ENCODE measurements around the gene GGT7.
"Not testable (repeated sequence)": the region's sequence is repeated elsewhere in the genome, so short reads cannot be mapped to it uniquely, and the experiment has no call there.

GGT7 gene, protein sequence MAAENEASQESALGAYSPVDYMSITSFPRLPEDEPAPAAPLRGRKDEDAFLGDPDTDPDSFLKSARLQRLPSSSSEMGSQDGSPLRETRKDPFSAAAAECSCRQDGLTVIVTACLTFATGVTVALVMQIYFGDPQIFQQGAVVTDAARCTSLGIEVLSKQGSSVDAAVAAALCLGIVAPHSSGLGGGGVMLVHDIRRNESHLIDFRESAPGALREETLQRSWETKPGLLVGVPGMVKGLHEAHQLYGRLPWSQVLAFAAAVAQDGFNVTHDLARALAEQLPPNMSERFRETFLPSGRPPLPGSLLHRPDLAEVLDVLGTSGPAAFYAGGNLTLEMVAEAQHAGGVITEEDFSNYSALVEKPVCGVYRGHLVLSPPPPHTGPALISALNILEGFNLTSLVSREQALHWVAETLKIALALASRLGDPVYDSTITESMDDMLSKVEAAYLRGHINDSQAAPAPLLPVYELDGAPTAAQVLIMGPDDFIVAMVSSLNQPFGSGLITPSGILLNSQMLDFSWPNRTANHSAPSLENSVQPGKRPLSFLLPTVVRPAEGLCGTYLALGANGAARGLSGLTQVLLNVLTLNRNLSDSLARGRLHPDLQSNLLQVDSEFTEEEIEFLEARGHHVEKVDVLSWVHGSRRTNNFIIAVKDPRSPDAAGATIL

DNA sequence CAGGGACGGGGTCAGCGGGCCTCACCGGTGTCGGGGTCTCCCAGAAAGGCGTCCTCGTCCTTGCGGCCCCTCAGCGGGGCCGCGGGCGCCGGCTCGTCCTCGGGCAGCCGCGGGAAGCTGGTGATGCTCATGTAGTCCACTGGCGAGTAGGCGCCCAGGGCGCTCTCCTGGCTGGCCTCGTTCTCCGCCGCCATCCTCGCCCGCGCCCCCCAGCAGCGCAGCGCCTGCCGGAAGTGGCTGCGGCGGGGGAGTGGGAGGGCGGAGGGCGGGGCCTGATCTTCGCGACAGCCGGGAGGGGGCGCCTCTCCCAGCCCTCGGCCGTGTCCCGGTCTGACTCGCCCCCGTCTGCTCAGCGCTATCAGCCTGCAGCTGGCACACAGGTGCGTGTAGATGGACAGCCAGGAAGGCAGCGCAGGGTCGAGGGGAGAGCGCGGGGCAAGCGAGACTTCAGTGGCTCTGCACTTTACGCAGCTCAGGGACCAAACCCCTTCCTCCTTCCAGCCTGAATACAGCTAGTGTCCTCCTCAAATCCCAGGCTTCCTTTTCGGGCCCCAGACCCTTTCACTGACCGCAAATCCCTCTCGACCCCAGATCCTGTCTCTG lies at the start of gene GGT7:
GGT7 (minus strand) TSS at position 235 of the 603 bp plus-strand sequence; CDS start at position 194, 41 bp downstream.
- peak within 1 kb of the TSS; percentile 92 for H3K4me3 Mint-ChIP-seq
- no peaks in the 10 kb centered on the region for H3K9me3 Mint-ChIP-seq
- no peaks in the 10 kb centered on the region for H3K36me3 Mint-ChIP-seq (ENCODE audit: low read depth)
- peak; percentile 84 for DNase-seq (ENCODE audit: low spot score)
- peaks cover 50% of the 10 kb centered on the region for H3K4me1 Mint-ChIP-seq (ENCODE audit: low read depth)
- peak within 1 kb of the TSS; percentile 70 for H3K27ac Mint-ChIP-seq
- H3K27me3 Mint-ChIP-seq (ENCODE audit: low read depth), result no peaks in the 10 kb centered on the region

GRCh38 chr20:34921436-34921835 lies 48.8 kb upstream of the GGT7 start:
- H3K4me1 Mint-ChIP-seq (ENCODE audit: low read depth), result peaks cover 38% of the 10 kb centered on the region
- no peaks in the 10 kb centered on the region for H3K9me3 Mint-ChIP-seq
- no peak overlapping the region for H3K27ac Mint-ChIP-seq
- no peaks in the 10 kb centered on the region for H3K27me3 Mint-ChIP-seq (ENCODE audit: low read depth)
- no peak overlapping the region for H3K4me3 Mint-ChIP-seq
- peaks cover 34% of the 10 kb centered on the region for H3K36me3 Mint-ChIP-seq (ENCODE audit: low read depth)
- peak; percentile 5 for DNase-seq (ENCODE audit: low spot score)

DNA sequence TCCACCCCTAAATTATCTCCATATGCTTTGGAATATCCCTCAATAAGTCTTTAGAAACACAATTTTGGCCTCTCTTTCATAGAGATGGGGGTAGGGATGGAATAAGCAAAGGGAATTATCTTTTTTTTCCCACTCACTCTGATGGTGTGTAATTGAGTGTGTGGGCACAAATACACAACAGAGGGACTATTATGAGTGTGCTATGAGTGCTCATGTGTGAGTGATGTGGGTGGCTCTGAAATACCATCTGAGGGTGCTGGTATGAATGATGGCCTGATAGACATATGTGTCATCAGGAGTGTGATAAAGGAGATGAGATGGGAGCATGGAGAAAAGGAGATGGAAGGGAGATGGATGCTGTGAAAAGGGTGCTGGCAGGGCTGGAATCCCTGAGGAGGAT lies 47.4 kb upstream of the GGT7 start:
- Mint-ChIP-seq H3K4me1 (ENCODE audit: low read depth) (peaks cover 40% of the 10 kb centered on the region), H3K27me3 (ENCODE audit: low read depth) (no peaks in the 10 kb centered on the region), H3K27ac (no peak overlapping the region), H3K36me3 (ENCODE audit: low read depth) (peaks cover 36% of the 10 kb centered on the region), H3K4me3 (no peak overlapping the region), H3K9me3 (no peaks in the 10 kb centered on the region)
- peak; percentile 41 for DNase-seq (ENCODE audit: low spot score)

DNA sequence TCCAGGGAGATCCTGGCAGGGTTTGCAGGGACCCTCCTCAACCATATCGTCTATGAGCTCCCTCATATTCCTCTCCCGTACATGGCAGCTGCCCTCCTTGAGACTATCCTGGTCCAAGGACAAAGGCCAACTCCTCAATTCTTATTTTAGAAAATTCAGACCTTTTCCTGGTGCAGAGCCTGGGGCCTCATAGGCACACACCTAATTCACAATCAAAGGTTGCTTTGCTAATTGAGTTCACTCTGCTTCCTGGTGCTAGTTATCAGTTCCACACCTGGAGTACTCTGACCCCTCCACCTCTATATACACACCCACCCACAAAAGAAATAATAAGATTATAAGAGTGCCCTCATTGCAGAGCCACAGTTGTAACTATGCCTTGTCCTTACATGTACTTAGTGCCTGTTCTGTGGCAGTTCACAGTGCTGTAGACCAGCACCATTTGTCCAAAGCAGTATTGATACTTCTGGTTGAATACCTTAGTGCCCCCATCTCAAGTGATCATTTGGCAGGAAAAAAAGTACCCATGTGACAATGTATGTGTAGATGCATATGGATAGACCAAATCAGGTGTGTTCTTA lies 44.2 kb upstream of the GGT7 start:
- no peak overlapping the region for H3K4me3 Mint-ChIP-seq
- no peaks in the 10 kb centered on the region for H3K9me3 Mint-ChIP-seq
- H3K4me1 Mint-ChIP-seq (ENCODE audit: low read depth), result peaks cover 40% of the 10 kb centered on the region
- H3K36me3 Mint-ChIP-seq (ENCODE audit: low read depth), result peaks cover 43% of the 10 kb centered on the region
- H3K27me3 Mint-ChIP-seq (ENCODE audit: low read depth), result no peaks in the 10 kb centered on the region
- DNase-seq (ENCODE audit: low spot score), result no peak
- H3K27ac Mint-ChIP-seq, result peak overlapping the region; percentile 39

DNA sequence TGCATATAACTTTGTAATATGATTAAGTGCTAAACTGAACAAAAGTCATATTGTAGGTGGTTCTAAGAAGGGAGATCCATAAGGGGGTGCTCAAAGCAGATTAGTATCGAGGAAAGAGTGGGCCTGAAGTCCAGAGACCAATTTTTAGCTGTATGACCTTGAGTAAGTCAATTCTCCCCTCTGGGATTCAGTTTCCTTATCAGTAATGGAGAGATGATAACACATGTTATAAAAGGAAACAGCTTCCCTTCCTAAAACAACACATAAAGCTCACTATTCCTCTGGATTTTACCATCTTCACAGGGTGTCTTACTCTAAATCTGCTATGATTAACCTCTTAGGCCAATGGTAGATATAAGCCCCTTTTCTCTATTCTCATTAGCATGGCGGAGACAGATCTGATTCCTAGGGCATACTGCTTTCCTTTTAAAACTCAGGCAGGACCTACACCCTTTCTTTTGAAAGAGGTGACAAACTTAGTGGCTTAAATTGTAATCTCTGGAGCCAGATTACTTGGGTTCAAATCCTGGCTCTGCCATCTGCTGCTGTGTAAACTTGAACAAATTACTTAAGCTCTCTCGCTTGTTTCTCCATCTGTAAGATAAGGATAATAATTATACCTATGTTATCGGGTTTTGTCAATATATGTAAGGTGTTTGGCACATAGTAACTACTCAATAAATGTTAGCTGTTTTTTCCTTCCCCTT lies 43.2 kb upstream of the GGT7 start:
- peaks cover 46% of the 10 kb centered on the region for H3K36me3 Mint-ChIP-seq (ENCODE audit: low read depth)
- H3K27me3 Mint-ChIP-seq (ENCODE audit: low read depth), result no peaks in the 10 kb centered on the region
- no peak overlapping the region for H3K27ac Mint-ChIP-seq
- peaks cover 36% of the 10 kb centered on the region for H3K4me1 Mint-ChIP-seq (ENCODE audit: low read depth)
- H3K9me3 Mint-ChIP-seq, result no peaks in the 10 kb centered on the region
- no peak overlapping the region for H3K4me3 Mint-ChIP-seq
- DNase-seq (ENCODE audit: low spot score), result no peak

DNA sequence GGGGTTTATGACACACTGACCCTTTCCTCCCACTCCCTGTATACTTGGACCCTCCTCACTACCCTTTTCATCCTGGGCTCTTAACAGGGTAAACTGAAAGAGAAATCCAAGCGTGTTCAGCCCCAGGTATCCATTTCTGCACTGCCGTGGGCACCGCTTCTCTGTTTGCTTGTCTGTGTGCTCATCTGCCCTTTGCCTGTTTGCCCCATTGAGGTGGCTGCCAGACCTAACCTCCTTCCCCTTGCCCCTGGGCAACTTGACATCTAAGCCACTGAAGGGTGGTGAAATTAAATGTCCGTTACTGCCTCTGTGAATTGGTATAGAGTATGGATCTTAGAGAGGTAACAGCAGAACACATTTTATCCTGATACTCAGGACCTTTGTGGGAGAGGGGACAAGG lies 42.5 kb upstream of the GGT7 start:
- peak overlapping the region; percentile 64 for H3K27ac Mint-ChIP-seq
- peaks cover 32% of the 10 kb centered on the region for H3K4me1 Mint-ChIP-seq (ENCODE audit: low read depth)
- no peak overlapping the region for H3K4me3 Mint-ChIP-seq
- H3K27me3 Mint-ChIP-seq (ENCODE audit: low read depth), result no peaks in the 10 kb centered on the region
- no peaks in the 10 kb centered on the region for H3K9me3 Mint-ChIP-seq
- no peak for DNase-seq (ENCODE audit: low spot score)
- peaks cover 46% of the 10 kb centered on the region for H3K36me3 Mint-ChIP-seq (ENCODE audit: low read depth)

- Mint-ChIP-seq H3K27ac (peak overlapping the region; percentile 51), H3K4me1 (ENCODE audit: low read depth) (peaks cover 9% of the 10 kb centered on the region), H3K4me3 (no peak overlapping the region), H3K36me3 (ENCODE audit: low read depth) (peaks cover 17% of the 10 kb centered on the region), H3K9me3 (no peaks in the 10 kb centered on the region), H3K27me3 (ENCODE audit: low read depth) (no peaks in the 10 kb centered on the region)
- DNase-seq (ENCODE audit: low spot score), result no peak
These were observed 35.2 kb upstream of the GGT7 start for GRCh38 chr20:34907616-34908469.

- no peaks in the 10 kb centered on the region for H3K9me3 Mint-ChIP-seq
- H3K4me3 Mint-ChIP-seq, result no peak overlapping the region
- H3K27ac Mint-ChIP-seq, result peak overlapping the region; percentile 0
These were observed 31.6 kb upstream of the GGT7 start for GRCh38 chr20:34904202-34904621.

DNA sequence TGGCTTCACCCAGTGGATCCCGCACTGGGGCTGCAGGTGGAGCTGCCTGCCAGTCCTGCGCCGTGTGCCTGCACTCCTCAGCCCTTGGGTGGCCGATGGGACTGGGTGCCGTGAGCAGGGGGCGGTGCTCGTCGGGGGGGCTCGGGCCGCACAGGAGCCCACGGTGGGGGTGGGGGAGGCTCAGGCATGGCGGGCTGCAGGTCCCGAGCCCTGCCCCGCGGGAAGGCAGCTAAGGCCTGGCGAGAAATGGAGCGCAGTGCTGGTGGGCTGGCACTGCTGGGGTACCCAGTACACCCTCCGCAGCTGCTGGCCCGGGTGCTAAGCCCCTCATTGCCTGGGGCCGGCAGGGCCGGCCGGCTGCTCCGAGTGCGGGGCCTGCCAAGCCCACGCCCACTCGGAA lies 26.1 kb upstream of the GGT7 start:
- H3K27me3 Mint-ChIP-seq (ENCODE audit: low read depth); H3K9me3 Mint-ChIP-seq; DNase-seq (ENCODE audit: low spot score); H3K27ac Mint-ChIP-seq; H3K4me3 Mint-ChIP-seq: not testable (repeated sequence)
- peaks cover 11% of the 10 kb centered on the region for H3K4me1 Mint-ChIP-seq (ENCODE audit: low read depth)
- peaks cover 30% of the 10 kb centered on the region for H3K36me3 Mint-ChIP-seq (ENCODE audit: low read depth)

More at GRCh38 chr20:34904202-34904621, 31.6 kb upstream of the GGT7 start:
- peaks cover 10% of the 10 kb centered on the region for H3K4me1 Mint-ChIP-seq (ENCODE audit: low read depth)
- no peak for DNase-seq (ENCODE audit: low spot score)
- peaks cover 23% of the 10 kb centered on the region for H3K36me3 Mint-ChIP-seq (ENCODE audit: low read depth)
- no peaks in the 10 kb centered on the region for H3K27me3 Mint-ChIP-seq (ENCODE audit: low read depth)

DNA sequence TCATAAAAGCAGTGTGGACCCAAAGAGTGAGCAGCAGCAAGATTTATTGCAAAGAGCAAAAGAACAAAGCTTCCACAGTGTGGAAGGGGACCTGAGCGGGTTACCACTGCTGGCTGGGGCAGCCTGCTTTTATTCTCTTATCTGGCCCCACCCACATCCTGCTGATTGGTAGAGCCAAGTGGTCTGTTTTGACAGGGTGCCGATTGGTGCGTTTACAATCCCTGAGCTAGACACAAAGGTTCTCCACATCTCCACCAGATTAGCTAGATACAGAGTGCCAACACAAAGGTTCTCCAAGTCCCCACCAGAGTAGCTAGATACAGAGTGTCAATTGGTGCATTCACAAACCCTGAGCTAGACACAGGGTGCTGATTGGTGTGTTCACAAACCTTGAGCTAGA lies 25.5 kb upstream of the GGT7 start:
- not testable (repeated sequence) for H3K27me3 Mint-ChIP-seq (ENCODE audit: low read depth); H3K9me3 Mint-ChIP-seq; H3K27ac Mint-ChIP-seq; H3K4me3 Mint-ChIP-seq; DNase-seq (ENCODE audit: low spot score)
- Mint-ChIP-seq H3K36me3 (ENCODE audit: low read depth) (peaks cover 30% of the 10 kb centered on the region), H3K4me1 (ENCODE audit: low read depth) (peaks cover 10% of the 10 kb centered on the region)

GRCh38 chr20:34896086-34896621 lies 23.5 kb upstream of the GGT7 start:
- Mint-ChIP-seq H3K36me3 (ENCODE audit: low read depth) (peaks cover 34% of the 10 kb centered on the region), H3K4me3 (no peak overlapping the region), H3K27ac (no peak overlapping the region), H3K4me1 (ENCODE audit: low read depth) (peaks cover 26% of the 10 kb centered on the region), H3K9me3 (no peaks in the 10 kb centered on the region), H3K27me3 (ENCODE audit: low read depth) (no peaks in the 10 kb centered on the region)
- DNase-seq (ENCODE audit: low spot score), result no peak

DNA sequence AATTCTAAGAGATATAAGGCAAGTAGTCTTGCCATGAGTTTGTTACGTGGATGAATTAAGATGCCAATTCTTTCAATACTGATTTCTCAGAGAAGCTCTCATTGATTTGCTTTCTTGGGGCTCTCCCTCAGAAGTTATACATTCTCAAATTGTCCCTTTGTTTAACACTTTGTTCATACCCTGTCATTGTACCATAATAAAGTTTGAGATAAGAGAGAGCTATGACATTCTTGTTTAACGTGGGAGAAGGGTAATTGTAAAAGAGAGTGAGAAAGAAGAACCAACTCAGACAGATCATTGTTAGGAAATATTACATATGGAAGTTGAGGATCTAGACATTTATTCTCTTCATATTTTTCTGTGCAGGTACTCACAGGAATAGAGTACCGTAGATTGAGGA lies 22.8 kb upstream of the GGT7 start:
- peaks cover 28% of the 10 kb centered on the region for H3K36me3 Mint-ChIP-seq (ENCODE audit: low read depth)
- no peaks in the 10 kb centered on the region for H3K9me3 Mint-ChIP-seq
- H3K4me1 Mint-ChIP-seq (ENCODE audit: low read depth), result peaks cover 31% of the 10 kb centered on the region
- H3K4me3 Mint-ChIP-seq, result no peak overlapping the region
- no peaks in the 10 kb centered on the region for H3K27me3 Mint-ChIP-seq (ENCODE audit: low read depth)
- H3K27ac Mint-ChIP-seq, result no peak overlapping the region
- no peak for DNase-seq (ENCODE audit: low spot score)

Measured in T-helper 2 cell treated with Interferon-gamma antibody and Interleukin-4, amounts not matched to agents 5 μg/mL and 100 μg/mL, for 36 hours (primary cell).